ENCODE data around the gene HECW1. TPM values are rescaled to one million over a fixed set of nuclear protein-coding genes. Genes with fewer than 3 reads are reported as not detected.

Gene HECW1
- total RNA-seq, 3 donors from 2014 or later: 0.48 to 1.9 (median 0.66) TPM

DNA sequence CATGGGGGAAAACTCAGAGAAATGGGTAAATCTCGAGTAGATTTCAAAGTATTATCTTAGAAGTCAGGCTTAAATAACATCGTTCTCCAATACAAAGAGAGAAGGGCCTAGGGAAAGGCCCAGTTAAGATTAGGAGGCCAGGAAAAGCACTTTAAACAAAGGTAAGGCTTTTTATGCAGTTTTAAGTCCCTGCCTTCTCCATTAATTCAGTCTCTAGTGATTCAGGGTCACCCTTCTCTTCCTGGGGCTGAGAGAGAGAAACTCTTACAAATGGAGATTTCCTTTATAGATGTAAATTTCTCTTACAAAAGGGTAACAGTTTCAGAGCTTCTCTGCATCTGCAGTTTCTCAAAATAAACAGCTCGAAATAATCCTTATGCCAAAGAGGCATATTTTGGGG is 179.3 kb downstream of the HECW1 start:
- H3K4me1 ChIP-seq: no peaks in the 10 kb centered on the region
- no peaks in the 10 kb centered on the region for H3K27me3 ChIP-seq
- H3K4me3 ChIP-seq: no peak overlapping the region
- TF ChIP-seq POLR2A (IDR thresholded peaks at IDR 0.05) (no peak), CTCF (IDR thresholded peaks at IDR 0.05) (no peak), POLR2AphosphoS5 (IDR thresholded peaks at IDR 0.05) (no peak)
- DNase-seq (ENCODE audit: low spot score in 2 of 2): no peak
- H3K36me3 ChIP-seq: no peaks in the 10 kb centered on the region
- no peak overlapping the region for H3K27ac ChIP-seq
- intact Hi-C loops (cut with DNase I; ENCODE audit: low total_unique reads): no loop called here
- peaks cover 7 to 16% of the 10 kb centered on the region in 2 donors for H3K9me3 ChIP-seq

DNA sequence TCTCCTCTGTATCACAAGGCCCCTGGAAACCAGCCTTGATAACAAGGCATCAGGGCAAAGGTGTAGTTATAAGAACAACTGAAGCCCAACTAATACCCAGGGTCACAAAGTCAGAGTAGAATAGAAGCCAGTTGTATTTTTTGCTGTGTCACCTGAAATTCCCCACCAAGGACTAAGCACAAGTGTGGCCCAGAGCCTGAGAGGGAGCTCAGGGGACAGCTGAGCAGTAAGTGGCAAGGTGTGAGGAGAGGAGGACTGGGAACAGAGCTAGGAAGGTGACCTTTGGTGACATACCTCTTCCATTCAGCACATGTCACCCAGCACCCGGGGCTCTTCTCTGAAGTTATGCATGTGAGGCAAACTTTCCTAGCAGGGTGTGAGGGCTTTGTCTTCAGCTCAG is 179.9 kb downstream of the HECW1 start:
- intact Hi-C loops (cut with DNase I; ENCODE audit: low total_unique reads): no loop called here
- peaks cover 7 to 16% of the 10 kb centered on the region in 2 donors for H3K9me3 ChIP-seq
- TF ChIP-seq POLR2AphosphoS5 (IDR thresholded peaks at IDR 0.05): no peak
- no peak for TF ChIP-seq POLR2A (IDR thresholded peaks at IDR 0.05)
- no peak for TF ChIP-seq CTCF (IDR thresholded peaks at IDR 0.05)
- H3K4me1 ChIP-seq: no peaks in the 10 kb centered on the region
- H3K27ac ChIP-seq: no peak overlapping the region
- H3K4me3 ChIP-seq: no peak overlapping the region
- no peaks in the 10 kb centered on the region for H3K36me3 ChIP-seq
- no peaks in the 10 kb centered on the region for H3K27me3 ChIP-seq
- no peak for DNase-seq (ENCODE audit: low spot score in 2 of 2)

- no peak for DNase-seq (ENCODE audit: low spot score in 2 of 2)
- Histone ChIP-seq H3K36me3 (no peaks in the 10 kb centered on the region), H3K27me3 (no peaks in the 10 kb centered on the region), H3K4me1 (no peaks in the 10 kb centered on the region), H3K27ac (no peak overlapping the region), H3K9me3 (peaks cover 7 to 16% of the 10 kb centered on the region in 2 donors), H3K4me3 (no peak overlapping the region)
- TF ChIP-seq POLR2AphosphoS5 (IDR thresholded peaks at IDR 0.05) (no peak), POLR2A (IDR thresholded peaks at IDR 0.05) (no peak), CTCF (IDR thresholded peaks at IDR 0.05) (no peak)
- intact Hi-C loops (cut with DNase I; ENCODE audit: low total_unique reads): no loop called here
Observed at GRCh38 chr7:43294080-43294630, 181.7 kb downstream of the HECW1 start.

DNA sequence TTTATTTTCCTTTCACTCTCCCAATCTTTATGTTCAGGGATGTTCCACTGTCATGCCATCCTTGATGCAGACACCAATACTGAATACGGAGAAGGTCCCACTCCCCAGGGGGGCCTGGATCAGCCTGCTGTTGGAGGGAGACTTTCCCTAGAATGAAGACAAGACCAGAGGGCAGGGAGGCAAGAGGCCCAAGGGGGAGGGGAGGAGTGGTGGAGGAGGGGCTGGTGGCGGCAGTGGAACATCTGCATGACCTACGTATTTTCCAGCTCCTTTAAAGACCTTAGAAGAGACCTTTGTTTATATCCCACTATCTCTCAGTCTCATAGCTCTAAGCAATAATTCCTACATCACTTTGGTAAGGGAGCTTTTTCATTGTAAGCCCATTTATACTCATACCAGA is 183.0 kb downstream of the HECW1 start:
- Histone ChIP-seq H3K27ac (no peak overlapping the region), H3K4me3 (no peak overlapping the region), H3K36me3 (no peaks in the 10 kb centered on the region), H3K27me3 (no peaks in the 10 kb centered on the region), H3K9me3 (peaks cover 6 to 13% of the 10 kb centered on the region in 2 donors), H3K4me1 (no peaks in the 10 kb centered on the region)
- TF ChIP-seq POLR2A (IDR thresholded peaks at IDR 0.05) (no peak), POLR2AphosphoS5 (IDR thresholded peaks at IDR 0.05) (no peak), CTCF (IDR thresholded peaks at IDR 0.05) (no peak)
- no peak for DNase-seq (ENCODE audit: low spot score in 2 of 2)
- intact Hi-C loops (cut with DNase I; ENCODE audit: low total_unique reads): no loop called here

DNA sequence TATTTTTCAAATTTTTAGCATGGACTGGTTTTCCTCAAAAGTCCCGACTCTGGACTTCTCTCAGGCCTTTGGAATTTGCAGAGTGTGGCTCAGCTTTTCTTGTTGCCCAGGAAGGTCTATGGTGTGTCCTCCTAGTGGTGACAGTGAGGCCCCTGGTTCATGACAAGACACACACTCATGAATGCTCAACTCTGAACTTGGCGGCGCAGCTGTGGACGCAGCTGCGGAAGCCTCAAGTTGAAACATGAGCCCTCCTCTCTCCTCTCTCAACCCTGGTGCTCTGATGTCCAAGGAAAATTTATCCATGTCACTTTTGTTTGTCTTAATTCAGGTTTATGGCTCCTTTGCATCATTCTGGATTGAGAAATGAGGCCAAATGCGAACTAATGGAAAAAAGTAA is 183.9 kb downstream of the HECW1 start:
- Histone ChIP-seq H3K27me3 (no peaks in the 10 kb centered on the region), H3K9me3 (peaks cover 0 to 4% of the 10 kb centered on the region in 2 donors), H3K27ac (no peak overlapping the region), H3K36me3 (no peaks in the 10 kb centered on the region), H3K4me3 (no peak overlapping the region), H3K4me1 (no peaks in the 10 kb centered on the region)
- no peak for DNase-seq (ENCODE audit: low spot score in 2 of 2)
- TF ChIP-seq POLR2A (IDR thresholded peaks at IDR 0.05) (no peak), CTCF (IDR thresholded peaks at IDR 0.05) (no peak), POLR2AphosphoS5 (IDR thresholded peaks at IDR 0.05) (no peak)
- intact Hi-C loops (cut with DNase I; ENCODE audit: low total_unique reads): no loop called here

All from breast epithelium (tissue), 4 donors.